ENCODE results near the gene SFSWAP. TPM values are rescaled to one million over a fixed set of nuclear protein-coding genes. Genes with fewer than 3 reads are reported as not detected.
"Not testable (repeated sequence)": the region's sequence is repeated elsewhere in the genome, so short reads cannot be mapped to it uniquely, and the experiment has no call there.

The SFSWAP gene
- total RNA-seq, 1 donor from 2014 or later, result 21.9 TPM

DNA sequence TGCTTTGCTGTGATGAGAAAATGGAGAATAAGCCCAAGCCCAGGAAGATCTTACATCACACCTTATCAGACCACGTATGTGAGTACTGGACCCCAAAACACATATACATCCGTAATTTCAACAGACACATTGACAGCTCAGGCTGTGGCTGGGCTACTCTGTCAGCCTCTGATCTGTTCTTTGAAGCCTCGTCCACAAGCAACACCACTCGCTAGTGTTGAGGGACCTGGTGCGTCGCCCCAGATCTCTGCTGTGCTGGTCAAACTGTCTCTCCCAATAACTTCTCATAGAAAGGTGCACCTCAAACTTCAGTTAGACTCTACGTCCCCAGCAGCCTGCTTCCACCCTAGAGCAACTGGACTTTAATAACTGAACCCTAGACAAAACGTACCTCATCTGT, 10.6 kb upstream of the SFSWAP start:
- no peak for TF ChIP-seq CTCF (IDR thresholded peaks at IDR 0.05; ENCODE audit: borderline replicate concordance)
- no peaks in the 10 kb centered on the region for H3K36me3 ChIP-seq
- peaks cover 29% of the 10 kb centered on the region for H3K9me3 ChIP-seq (replicated peaks)
- peaks cover 44% of the 10 kb centered on the region for H3K27me3 ChIP-seq (ENCODE audit: low read depth)
- no peaks in the 10 kb centered on the region for H3K4me1 ChIP-seq
- DNase-seq, result no peak
- H3K4me3 ChIP-seq, result no peak overlapping the region
- no peak overlapping the region for H3K27ac ChIP-seq (replicated peaks)
- intact Hi-C loops (cut with micrococcal nuclease), result no loop called here

DNA sequence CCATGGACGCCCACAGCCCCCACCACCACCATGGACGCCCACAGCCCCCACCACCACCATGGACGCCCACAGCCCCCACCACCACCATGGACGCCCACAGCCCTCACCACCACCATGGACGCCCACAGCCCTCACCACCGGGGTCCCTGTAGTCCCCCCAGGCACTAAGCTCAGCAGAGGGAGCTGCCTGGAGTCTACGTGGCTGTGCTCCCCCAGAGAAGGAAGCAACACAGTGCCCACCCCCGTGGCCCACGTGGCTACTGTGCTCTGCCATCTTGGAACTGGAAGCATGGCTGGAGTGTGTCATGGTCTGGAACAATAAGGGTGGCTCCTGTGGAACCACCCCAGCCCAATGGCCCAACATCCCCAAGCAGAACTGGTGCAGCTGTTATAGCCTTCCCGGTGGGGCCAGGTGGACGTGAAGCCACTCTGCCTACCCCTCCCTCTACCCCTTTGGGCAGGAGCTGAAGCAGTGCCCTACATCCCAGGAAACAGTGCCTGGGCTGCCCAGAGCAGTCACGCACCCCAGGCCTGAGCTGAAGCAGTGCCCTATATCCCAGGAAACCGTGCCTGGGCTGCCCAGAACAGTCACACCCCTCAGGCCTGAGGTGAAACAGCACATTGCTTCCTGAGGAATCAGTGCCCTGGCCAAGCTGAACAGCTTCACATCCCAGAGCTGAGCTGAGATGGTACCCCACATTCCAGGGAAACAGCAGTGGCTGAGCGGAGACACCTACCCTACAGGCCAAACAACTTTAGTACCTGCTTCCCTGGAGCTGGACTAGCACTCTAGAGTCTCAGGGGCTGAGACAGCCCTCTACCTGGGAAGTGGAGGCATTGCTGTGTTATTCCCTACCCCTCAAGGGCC, 9.0 kb upstream of the SFSWAP start:
- no peak for DNase-seq
- Histone ChIP-seq H3K27me3 (ENCODE audit: low read depth) (peaks cover 27% of the 10 kb centered on the region), H3K27ac (replicated peaks) (no peak overlapping the region), H3K4me1 (no peaks in the 10 kb centered on the region), H3K4me3 (no peak overlapping the region), H3K36me3 (no peaks in the 10 kb centered on the region), H3K9me3 (replicated peaks) (peaks cover 37% of the 10 kb centered on the region)
- TF ChIP-seq CTCF (IDR thresholded peaks at IDR 0.05; ENCODE audit: borderline replicate concordance), result no peak
- intact Hi-C loops (cut with micrococcal nuclease), result no loop called here

- Histone ChIP-seq H3K4me3 (no peak overlapping the region), H3K36me3 (no peaks in the 10 kb centered on the region), H3K9me3 (replicated peaks) (peaks cover 37% of the 10 kb centered on the region), H3K27me3 (ENCODE audit: low read depth) (peaks cover 21% of the 10 kb centered on the region), H3K27ac (replicated peaks) (no peak overlapping the region), H3K4me1 (no peaks in the 10 kb centered on the region)
- DNase-seq, result no peak
- intact Hi-C loops (cut with micrococcal nuclease), result no loop called here
- TF ChIP-seq CTCF (IDR thresholded peaks at IDR 0.05; ENCODE audit: borderline replicate concordance), result no peak
Measured at GRCh38 chr12:131702573-131702877, 8.4 kb upstream of the SFSWAP start.

DNA sequence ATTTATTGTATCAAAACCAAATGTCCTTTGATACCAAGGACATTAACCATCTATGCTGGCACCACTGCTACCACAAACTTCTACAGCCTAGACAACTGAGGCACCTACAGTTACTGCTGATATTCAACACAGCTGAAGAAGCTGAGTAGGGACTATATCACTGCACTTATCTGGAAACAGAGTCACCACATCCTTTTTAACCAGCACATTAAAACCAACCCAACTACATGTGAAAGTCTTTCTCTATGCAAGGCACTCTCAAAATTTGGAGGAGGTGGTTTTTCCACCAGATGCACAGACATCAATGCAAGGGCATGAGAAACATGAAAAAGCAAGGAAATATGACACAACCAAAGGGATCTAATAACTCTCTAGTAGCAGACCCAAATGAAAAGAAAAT, 7.7 kb upstream of the SFSWAP start:
- Histone ChIP-seq H3K27me3 (ENCODE audit: low read depth) (peaks cover 15% of the 10 kb centered on the region), H3K27ac (replicated peaks) (no peak overlapping the region), H3K4me1 (no peaks in the 10 kb centered on the region), H3K36me3 (no peaks in the 10 kb centered on the region), H3K4me3 (no peak overlapping the region), H3K9me3 (replicated peaks) (peaks cover 37% of the 10 kb centered on the region)
- intact Hi-C loops (cut with micrococcal nuclease), result no loop called here
- no peak for TF ChIP-seq CTCF (IDR thresholded peaks at IDR 0.05; ENCODE audit: borderline replicate concordance)
- DNase-seq, result no peak

- Histone ChIP-seq H3K4me3 (no peak overlapping the region), H3K27me3 (ENCODE audit: low read depth) (peaks cover 5% of the 10 kb centered on the region), H3K9me3 (replicated peaks) (peaks cover 37% of the 10 kb centered on the region), H3K36me3 (no peaks in the 10 kb centered on the region), H3K27ac (replicated peaks) (no peak overlapping the region), H3K4me1 (no peaks in the 10 kb centered on the region)
- TF ChIP-seq CTCF (IDR thresholded peaks at IDR 0.05; ENCODE audit: borderline replicate concordance), result no peak
- intact Hi-C loops (cut with micrococcal nuclease), result no loop called here
- no peak for DNase-seq
Measured at GRCh38 chr12:131704509-131704908, 6.4 kb upstream of the SFSWAP start.

- Histone ChIP-seq H3K9me3 (replicated peaks) (peaks cover 37% of the 10 kb centered on the region), H3K4me1 (peaks cover 17% of the 10 kb centered on the region)
- DNase-seq; H3K27ac ChIP-seq (replicated peaks); H3K36me3 ChIP-seq; intact Hi-C loops (cut with micrococcal nuclease); H3K27me3 ChIP-seq (ENCODE audit: low read depth); H3K4me3 ChIP-seq: not testable (repeated sequence)
Measured at GRCh38 chr12:131706709-131707108, 4.2 kb upstream of the SFSWAP start.
